ENCODE results near the gene BRME1.

DNA sequence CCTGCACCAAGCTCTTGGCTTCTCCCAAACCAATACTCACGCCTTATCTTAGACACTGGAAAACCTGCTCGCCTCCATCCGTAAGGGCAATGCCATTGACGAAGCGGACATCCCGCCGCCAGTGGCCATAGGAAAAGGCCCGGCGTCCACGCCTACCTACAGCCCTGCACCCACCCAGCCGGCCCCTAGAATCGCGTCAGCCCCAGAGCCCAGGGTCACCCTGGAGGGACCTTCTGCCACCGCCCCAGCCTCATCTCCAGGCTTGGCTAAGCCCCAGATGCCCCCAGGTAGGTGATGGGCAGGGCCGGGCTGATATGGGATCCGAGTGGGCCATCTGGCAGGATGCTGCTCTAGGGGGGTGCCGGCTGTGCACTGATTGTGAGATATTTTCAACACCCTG lies 7.4 kb upstream of the BRME1 start:
- TF ChIP-seq EP300 (IDR thresholded peaks at IDR 0.05) (no peak), SREBF2 (IDR thresholded peaks at IDR 0.05) (no peak), BCL3 (IDR thresholded peaks at IDR 0.05) (no peak), BHLHE40 (IDR thresholded peaks at IDR 0.05; ENCODE audit: low read depth, low read length) (no peak)
- TF ChIP-seq, protein P1, sequence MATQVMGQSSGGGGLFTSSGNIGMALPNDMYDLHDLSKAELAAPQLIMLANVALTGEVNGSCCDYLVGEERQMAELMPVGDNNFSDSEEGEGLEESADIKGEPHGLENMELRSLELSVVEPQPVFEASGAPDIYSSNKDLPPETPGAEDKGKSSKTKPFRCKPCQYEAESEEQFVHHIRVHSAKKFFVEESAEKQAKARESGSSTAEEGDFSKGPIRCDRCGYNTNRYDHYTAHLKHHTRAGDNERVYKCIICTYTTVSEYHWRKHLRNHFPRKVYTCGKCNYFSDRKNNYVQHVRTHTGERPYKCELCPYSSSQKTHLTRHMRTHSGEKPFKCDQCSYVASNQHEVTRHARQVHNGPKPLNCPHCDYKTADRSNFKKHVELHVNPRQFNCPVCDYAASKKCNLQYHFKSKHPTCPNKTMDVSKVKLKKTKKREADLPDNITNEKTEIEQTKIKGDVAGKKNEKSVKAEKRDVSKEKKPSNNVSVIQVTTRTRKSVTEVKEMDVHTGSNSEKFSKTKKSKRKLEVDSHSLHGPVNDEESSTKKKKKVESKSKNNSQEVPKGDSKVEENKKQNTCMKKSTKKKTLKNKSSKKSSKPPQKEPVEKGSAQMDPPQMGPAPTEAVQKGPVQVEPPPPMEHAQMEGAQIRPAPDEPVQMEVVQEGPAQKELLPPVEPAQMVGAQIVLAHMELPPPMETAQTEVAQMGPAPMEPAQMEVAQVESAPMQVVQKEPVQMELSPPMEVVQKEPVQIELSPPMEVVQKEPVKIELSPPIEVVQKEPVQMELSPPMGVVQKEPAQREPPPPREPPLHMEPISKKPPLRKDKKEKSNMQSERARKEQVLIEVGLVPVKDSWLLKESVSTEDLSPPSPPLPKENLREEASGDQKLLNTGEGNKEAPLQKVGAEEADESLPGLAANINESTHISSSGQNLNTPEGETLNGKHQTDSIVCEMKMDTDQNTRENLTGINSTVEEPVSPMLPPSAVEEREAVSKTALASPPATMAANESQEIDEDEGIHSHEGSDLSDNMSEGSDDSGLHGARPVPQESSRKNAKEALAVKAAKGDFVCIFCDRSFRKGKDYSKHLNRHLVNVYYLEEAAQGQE (IDR thresholded peaks at IDR 0.05): no peak

All from A549 (cell line).